ENCODE measurements around the gene LRCOL1.

LRCOL1 gene

DNA sequence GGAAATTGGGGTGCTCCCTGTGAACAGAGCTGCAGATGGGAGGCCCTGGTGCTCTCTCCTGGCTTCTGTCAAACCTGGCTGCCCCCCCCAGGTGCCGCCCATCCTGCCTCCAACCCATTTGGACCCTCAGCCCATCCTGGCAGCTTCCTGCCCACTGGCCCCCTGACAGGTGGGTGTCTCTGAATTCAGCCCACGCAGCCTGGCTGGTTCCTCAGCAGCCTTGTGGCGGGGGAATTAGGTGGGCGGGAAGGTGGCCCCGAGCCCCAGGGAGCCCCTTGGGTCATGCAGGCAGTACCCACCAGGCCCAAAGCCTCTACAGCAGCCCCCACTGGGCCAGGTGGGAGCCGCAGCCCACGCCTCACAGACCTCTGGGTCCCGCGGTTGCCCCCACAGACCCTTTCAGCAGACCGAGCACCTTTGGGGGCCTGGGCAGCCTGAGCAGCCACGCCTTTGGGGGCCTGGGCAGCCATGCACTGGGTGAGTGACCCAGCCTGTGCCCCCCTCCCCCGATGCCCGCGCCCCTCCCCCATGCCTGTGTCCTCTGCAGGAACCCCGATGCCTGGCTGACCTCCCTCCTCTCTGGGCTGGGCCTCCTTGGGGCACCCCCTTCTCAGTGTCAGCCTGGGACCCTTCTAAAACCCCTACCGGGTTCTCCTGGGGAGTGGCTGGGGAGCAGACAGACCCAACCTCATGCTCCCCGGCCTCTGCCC is 28.9 kb downstream of the LRCOL1 start:
- no peak for FAIRE-seq

DNA sequence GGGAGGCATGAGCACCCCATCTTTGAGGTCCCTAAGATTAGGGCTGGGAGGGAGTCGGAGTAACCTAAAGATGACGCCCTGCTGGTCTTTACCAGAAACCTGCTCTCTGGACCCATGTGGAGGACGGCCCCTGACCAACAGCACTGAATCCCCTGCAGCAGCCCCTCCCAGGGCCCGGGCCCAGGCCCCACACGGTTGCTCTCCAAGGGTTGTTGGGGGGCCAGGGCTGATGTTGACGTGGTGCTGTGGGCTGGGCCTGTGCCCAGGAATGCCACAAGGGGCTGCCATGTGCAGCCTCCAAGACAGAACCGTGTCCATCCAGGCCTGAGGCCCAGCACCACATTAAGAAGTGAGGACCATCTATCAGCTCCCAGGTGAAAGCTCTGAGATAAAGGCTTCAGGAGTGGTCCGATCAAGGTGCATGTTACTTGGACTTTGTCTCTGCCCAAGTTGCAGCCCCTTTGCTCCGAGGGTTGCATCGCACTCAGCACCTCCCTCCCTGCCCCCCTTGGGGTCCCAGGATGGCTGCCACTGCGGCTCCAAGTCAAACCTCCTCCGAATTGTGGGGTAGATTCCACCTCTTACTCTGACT is 29.6 kb downstream of the LRCOL1 start:
- FAIRE-seq: no peak

DNA sequence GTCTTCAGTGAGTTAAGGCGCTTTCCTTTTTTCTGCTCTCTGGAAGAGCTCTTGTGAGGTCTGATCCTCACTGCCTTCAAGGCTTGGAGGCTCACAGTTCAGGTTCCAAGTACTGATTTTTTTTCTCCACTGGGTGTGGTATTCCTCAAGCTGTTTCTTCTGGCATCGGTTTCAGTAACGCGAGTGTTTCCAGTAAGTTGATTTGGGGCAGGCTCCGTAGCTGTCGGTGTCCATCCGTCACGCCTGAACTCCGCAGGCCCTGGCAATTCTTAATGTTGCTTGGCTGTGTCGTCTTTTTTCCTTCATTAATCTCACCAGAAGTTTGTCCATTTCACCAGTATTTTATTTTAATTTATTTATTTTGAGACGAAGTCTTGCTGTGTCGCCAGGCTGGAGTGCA is 30.6 kb downstream of the LRCOL1 start:
- FAIRE-seq: no peak

DNA sequence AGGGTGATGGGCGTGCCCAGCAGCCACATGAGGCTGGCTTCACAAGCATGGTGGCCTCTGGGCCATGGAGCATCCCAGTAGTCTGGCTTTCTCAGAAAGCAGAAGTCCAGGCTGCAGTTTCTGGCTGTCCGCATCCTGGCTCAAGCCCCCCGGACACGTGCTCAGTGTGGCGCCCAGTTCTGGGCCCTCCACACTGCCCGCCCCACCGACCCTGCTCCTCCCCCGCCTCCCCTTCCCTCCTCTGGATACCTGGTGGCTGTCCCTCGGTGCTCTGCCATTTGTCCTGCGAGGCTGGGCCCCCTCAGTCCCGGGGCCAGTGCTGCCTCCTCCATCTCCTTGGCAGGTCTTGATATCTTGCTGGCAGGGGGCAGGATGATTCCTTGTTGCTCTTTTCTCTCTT is 31.6 kb downstream of the LRCOL1 start:
- FAIRE-seq: no peak

DNA sequence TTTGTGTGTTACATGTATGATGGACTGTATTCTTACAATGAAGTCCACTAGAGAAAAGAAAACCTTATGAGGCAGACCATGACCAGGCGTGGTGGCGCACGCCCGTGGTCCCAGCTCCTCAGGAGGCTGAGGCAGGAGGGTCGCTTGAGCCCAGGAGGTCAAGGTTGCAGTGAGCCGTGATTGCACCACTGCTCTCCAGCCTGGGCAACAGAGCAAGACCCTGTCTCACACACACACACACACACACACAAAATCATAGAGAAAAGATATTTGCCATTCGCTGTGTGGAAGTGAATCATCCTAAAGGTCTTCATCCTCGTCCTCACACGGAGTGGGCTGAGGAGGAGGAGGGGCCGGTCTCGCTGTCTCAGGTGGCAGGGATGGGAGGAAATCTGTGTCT is 32.3 kb downstream of the LRCOL1 start:
- FAIRE-seq: no peak

DNA sequence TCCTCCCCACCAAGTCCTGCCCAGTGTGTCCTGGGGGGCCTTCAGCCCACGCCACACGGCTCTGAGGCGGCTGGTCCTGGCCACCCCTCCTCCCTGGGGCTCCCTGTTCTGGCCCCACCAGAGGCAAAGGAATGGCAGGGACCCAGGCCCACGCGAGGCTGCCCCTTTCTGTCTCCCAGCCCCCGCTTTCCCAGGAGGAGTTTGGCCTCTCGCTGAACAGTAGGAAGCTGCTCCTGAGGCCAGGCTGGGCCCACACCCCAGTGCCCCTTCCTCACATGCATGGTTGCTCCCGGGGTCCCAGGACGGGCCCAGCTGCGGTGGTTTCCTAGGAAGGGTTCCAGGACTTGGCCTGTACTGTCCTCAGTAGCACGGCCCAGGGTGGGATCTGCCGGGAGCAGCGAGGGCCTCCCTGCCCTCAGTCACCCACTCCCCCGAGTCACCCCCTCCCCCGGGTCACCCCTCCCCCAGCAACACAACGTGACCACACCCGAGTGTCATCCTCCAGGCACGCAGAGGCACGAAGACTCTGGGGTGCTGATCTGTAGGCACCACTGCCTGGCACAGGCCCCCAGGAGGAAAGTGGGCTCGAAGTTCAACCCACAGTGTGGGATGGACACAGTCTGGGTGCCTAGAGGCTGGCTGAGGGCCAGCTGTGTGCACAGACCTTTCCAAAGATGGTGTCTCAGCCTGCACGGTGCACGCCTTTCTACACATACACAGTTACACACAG is 33.0 kb downstream of the LRCOL1 start:
- no peak for FAIRE-seq

DNA sequence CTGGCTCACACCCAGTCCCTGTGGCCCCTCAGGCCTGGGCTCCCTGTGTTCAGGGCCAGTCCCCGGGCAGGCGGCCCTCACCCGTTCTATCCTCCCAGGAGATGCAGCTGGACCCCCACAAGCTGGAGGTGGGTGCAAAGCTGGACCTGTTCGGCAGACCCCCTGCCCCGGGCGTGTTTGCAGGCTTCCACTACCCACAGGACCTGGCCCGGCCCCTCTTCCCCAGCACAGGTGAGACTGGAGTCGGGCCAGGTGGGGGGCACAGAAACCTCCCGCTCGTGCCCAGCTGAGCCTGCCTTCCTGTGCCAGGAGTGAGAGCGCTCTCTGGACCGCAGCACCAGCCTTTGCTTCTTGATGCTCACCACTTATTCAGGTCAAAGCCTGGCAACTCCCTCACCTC is 33.7 kb downstream of the LRCOL1 start:
- no peak for FAIRE-seq

DNA sequence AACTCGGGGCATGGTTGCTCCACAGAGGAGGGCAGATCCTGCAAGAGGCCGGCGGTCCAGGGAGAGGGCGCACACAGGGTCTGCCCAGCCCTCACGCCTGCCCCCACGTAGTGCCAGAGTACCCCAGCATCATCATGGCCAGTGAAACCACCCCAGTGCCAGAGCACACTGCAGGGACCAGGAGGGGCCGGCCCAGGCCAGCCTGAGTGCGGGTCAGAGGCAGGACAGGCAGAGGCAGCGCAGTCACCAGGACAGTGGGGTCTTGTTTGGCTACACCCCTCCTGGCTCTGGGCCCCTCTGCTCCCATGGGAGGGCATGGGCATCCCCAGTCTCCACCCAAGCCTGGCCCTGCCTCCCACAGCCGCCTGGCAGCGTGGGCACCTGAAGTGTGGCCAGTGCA is 34.7 kb downstream of the LRCOL1 start:
- no peak for FAIRE-seq

DNA sequence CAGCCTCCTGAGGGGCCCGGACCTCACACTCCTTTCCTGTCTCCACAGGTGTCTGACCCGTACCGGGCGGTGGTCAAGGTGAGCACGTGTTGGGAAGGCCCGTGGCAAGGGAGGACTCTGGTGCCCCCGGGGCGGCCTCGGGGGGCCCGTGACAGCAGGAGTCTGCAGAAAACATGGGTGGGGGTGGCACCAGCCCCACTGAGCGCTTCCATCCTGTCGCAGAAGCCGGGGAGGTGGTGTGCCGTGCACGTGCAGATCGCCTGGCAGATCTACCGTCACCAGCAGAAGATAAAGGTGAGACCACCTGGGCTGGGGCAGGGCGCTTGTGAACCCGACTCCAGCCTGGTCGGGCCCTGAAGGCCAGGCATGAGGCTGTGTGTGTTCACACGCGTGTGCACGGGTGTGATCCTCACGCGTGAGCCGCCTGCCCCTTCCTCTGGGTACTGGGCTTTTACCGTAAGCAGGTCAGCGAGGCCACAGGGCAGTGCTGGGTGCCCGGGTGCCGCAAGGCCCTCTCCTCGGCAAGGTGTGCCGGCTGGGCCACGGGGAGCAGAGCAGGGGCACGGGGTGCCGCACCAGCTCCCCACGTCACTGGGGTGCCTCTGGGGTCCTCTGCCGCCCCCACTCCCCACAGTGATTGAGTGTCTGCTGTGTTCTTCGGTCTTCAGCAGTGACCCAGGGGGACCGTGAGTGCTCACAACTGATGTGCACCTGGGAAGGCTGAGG is 35.9 kb downstream of the LRCOL1 start:
- no peak for FAIRE-seq

DNA sequence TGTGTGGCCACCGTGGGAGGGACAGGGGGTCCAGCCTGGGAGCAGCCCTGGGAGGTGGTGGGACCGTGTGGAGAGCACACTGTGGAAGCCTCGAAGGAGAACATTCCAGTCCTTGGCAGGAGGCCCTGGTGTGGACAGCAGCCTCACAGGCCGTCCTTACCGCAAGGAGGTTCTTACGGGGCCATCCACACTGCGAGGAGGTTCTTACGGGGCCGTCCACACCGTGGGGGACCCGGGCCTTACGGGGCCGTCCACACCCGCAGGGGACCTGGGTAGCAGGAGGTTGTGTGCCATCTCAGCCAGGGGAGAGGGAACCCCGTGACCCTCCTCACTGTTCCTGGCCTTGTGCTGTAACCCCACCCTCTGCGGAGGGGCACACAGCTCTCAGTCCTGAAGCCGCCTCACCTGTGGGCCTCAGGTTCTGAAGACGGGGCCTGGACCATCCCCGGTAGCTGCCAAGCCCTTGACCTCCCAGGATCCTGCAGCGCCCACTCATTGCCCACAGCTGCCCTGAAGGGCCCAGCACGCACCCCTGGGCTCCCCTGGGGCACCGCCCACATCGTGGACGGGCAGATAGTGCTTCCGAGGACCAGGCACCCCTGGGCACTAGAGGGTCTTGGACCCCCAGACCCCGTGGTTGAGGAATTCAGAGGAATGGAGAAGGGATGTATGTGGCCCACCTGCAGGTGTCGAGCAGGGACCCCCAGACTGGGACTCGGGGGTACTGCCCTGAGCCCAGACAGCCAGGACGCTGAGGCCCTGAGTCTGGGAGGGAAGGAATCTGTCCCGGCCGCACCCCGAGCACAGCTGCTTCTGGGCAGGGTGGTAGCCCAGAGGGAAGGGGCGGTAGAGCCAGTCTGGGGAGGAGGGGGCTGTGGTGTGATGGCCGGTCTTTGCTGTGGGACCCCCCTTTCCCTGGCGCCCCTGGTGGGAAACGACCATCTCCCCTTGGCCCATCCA is 37.3 kb downstream of the LRCOL1 start:
- FAIRE-seq: no peak

DNA sequence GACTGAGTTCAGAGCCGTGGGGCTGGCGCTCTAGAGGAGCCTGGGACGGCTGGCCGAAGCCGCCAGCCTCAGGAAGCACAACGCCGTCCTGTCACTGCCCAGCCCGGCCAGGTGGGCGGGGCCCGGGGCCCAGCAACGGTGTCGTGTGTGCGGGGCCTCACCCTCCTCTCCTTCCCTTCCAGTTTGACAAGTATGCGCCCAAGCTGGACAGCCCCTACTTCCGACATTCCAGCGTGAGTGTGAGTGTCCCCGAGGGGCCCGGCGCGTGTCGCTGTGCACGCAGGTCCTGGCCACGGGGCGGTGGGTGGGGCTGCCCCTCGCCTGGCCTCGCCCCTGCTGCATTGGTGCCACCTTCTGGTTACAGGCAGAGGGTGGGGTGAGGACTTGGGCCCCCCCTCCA is 38.3 kb downstream of the LRCOL1 start:
- FAIRE-seq: no peak

DNA sequence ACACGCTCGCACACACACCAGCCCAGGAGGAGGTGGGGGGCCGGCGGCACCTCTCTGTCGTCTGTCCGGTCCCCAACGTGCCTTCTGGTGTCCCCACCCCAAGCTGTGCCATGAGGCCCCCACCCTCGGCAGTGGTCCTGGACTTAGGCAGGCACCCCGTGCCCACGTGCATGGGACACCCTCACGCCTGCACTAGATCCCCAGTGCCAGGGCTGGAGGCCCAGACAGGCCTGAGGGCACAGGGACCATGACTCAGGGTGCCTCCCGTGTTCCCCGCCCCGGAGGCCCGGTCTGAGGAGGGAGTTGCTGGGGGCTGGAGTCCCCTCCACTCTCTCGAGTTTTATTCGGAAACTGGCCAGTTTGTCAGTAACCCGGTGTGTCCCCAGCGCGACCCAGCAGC is 38.8 kb downstream of the LRCOL1 start:
- no peak for FAIRE-seq

DNA sequence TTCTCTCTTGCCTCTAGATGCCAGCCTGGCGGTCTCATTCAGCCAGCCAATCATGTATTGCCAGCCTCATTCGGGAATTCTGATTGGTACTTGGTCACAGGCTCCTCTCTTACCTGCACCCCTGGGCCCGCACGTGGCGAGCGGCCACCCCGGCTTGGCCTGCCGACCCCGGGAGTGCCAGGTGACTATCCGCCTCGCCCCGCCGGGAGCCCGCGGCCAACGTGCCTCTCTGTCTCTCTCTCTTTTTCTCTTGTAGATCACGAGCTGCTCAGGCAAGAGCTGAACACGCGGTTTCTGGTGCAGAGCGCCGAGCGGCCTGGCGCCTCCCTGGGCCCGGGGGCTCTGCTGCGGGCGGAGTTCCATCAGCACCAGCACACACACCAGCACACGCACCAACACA is 39.3 kb downstream of the LRCOL1 start:
- FAIRE-seq: no peak

DNA sequence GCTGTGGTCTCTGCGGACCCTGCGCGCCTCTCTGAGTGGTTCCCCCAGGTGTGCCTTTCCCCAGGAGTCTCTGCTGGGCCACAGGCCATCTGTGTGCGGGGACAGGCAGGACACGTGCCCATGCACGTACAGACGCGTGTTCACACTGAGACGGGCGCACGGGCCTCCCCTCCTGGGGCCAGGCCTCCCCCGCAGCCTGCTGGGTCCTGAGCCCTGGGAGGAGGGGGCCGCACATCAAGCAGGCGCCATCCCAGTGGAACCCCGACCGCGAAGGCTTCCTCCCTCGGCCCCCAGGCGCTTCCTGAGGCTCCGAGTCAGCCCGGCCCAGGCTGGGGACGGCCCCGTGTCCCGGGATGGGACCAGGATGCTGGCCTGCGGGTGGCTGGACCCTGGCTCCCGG is 39.7 kb downstream of the LRCOL1 start:
- FAIRE-seq: no peak

DNA sequence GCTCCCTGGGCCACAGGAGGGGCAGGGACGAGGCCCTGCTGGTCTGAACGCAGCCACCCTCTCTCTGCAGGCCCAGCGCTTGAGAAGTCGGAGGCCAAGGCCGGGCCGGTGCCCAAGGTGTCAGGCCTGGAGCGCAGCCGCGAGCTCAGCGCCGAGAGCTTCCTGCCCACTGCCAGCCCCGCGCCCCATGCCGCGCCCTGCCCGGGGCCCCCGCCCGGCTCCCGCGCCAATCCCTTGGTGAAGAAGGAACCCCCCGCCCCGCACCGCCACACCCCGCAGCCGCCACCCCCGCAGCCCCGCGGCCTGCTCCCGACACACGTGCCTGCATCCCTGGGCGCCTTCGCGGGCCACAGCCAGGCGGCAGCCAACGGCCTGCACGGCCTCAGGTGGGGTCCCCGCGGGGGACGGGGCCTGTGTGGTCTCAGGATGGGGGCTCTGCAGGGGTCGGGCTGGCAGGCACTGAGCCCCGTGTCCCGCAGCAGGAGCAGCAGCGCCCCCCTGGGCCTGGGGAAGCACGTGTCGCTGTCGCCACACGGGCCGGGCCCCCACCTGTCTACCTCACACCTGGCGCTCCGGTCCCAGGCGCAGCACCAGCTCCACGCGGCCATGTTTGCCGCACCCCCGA is 40.4 kb downstream of the LRCOL1 start:
- FAIRE-seq: no peak

DNA sequence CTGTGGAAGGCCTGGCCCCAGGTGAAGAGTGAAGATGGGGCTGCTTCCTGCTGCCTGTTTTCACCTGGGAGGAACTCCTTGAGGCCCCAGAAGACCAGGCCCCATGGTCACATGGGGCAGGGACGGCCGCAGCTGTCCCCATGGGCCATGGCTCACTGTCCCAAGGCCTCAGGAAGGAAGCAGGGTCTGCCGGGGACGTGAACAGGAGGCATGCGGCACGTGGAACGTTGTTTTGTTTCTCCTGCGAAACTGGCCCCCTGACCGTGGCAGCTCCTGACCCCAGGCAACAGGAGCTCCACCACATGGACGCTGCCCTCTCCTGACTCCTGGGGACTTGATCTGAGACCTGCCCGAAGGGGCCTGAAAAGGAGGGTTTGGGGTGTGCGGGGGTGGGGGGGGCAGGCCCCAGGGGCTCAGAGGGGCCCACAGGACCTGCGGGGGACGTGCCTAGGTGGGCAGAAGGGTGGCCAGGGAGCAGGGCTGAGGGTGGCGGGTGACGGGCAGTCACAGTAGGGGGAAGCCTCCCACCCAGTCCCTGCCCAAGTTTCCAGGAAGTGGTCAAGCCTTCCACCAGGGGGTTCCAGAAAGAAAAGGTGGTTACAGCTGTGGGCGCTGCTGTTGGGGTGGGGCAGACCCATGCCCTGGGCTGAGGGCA is 41.4 kb downstream of the LRCOL1 start:
- no peak for FAIRE-seq

DNA sequence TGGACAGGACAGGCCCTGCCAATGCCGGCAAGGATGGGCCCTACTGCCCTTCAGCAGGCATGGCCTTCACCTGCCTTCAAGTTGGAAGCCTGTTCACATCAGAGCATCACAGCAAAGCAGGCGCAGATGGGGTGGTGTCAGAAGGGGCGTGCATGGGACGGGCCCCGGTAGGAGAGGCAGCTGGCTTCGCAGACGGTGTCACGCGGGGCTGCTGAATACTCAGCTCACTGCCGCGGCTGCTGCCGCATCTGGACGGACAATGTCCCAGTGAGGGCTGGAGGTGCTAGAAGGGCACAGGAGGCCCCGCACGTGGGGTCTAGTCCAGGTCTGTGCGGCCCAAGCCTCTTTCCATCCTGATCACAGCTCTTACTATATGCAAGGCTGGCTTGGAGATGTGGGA is 42.1 kb downstream of the LRCOL1 start:
- no peak for FAIRE-seq

DNA sequence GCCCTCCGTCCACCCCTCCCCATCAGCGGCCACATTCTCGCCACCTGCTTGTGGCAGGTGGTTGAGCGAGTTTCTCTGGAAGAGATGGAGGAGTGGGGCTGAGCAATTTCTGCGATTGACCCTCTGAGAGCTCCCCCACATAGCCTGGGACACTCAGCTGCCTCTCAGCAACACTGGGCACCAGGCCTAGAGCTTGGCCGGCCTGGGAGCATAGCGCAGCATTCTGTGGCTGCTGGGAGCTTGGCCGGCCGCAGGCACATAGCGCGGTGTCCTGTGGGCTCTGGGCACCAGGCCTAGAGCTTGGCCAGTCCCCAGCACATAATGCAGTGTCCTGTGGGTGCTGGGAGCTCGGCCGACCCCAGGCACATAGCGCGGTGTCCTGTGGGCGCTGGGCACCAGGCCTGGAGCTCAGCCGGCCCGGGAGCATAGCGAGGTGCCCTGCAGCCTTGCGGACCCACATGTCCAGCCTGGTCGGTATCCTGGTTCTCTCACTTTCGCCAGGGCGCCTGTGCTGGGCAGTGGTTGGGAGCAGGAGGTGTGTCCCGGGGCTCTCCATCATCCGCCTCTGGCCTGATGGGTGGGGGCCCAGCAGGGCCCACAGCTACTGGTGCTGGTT is 43.8 kb downstream of the LRCOL1 start:
- FAIRE-seq: no peak

DNA sequence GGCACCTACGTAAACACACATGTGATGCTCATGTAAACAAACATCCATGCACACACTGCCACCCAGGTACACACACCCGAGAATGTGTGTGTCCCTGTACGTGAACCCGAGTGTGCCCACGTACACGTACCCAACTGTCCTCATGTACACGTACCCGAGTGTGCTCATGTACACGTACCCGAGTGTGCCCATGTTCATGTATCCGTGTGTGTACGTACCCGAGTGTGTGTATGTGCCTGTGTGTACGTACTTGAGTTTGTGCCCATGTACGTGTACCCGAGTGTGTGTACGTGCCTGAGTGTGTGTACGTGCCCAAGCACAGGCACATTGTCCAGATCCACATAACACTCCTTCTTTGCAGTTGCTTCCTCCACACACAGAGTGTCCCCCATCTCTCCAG is 45.0 kb downstream of the LRCOL1 start:
- FAIRE-seq: no peak

DNA sequence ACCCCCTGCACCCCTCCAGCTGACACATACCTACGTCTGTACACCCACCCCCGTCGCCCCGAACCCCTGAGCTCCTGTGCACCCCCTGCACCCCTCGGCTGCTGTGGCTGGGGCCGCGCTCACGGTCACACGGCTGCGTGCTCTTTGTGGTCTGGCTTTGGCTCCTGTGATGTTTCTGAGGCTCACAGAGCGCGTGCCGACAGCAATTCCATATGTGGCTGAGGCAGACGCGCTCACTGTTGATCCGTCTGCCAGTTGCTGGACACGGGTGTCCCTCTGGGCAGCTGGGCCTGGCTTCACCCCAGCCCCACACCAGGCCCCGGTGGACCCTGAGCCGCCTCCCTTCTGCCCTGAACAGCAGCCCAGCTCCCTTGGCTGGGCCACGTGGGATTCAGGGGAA is 46.5 kb downstream of the LRCOL1 start:
- FAIRE-seq: no peak

DNA sequence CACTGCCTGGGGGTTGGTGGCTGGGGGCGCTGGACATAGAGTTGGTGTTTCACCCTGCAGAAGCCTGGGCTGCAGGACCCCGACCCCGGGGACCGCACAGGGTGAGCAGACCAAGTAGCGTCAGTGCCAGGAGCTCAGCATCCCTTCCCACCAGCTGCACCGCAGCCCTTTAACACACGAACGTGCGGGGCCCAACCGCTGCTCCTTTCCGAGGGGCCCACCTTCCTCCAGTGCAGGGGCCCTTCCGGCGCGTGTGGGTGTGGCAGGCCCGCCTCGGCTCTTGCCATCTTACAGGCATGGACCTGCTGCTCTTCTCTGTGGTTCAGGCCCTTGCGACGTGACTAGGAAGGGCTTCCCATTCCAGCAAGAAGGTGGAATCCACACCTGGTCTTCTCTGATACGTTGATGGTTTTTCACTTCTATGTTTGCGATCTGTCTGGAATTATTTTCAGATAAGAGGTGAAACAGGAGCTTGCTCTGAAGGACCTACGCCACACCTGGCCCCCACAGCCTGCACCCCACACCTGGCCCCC is 47.8 kb downstream of the LRCOL1 start:
- FAIRE-seq: no peak

All from A204.1 (cell line).